H1 (cell line): Measurements from ENCODE around the gene ALG6. TPM values are rescaled to one million over a fixed set of nuclear protein-coding genes. Genes with fewer than 3 reads are reported as not detected.

Experiments used
- CBX8 ChIP-seq: fragments of 300-800, 300-1000 bp; sonication (generic); IDR thresholded peaks from 2 replicates; pipeline ENCODE4 v1.7.1; 2016; ENCODE audit warnings: low read depth, low read length, borderline replicate concordance
- CHD7 ChIP-seq: fragments of 300-600 bp; sonication (generic); IDR thresholded peaks from 2 replicates; pipeline ENCODE4 v1.7.1; 2012; ENCODE audit warnings: low read length, moderate library complexity, mild to moderate bottlenecking, inconsistent platforms; ENCODE audit not compliant: insufficient replicate concordance
- EP300 ChIP-seq, 2 experiments: IDR thresholded peaks; 1 replicate in 1 of 2; 2 replicates in 1 of 2; pipeline ENCODE4 v1.6.1; 2011 to 2012; ENCODE audit warnings: low read depth in 2 of 2, low read length in 2 of 2, mild to moderate bottlenecking in 2 of 2, borderline replicate concordance in 1 of 2, inconsistent platforms in 1 of 2, moderate library complexity in 1 of 2
- FOSL1 ChIP-seq: IDR thresholded peaks from 2 replicates; pipeline ENCODE4 v1.6.1; 2011; ENCODE audit warnings: mild to moderate bottlenecking, low read depth, low read length, moderate library complexity; ENCODE audit not compliant: insufficient read depth
- KDM4A ChIP-seq: IDR thresholded peaks from one replicate; pipeline ENCODE4 v1.7.1; 2012; ENCODE audit warnings: low read depth, mild to moderate bottlenecking, moderate library complexity, low read length, inconsistent platforms; ENCODE audit not compliant: severe bottlenecking
- NANOG ChIP-seq: IDR thresholded peaks from 2 replicates; pipeline ENCODE4 v1.6.1; 2011; ENCODE audit warnings: low read length, low read depth, mild to moderate bottlenecking, inconsistent platforms; ENCODE audit not compliant: insufficient read depth, poor library complexity, severe bottlenecking
- POLR2A ChIP-seq, 2 experiments: IDR thresholded peaks; 1 replicate in 1 of 2; 2 replicates in 1 of 2; pipeline ENCODE4 v1.6.1; 2011; ENCODE audit warnings: low read depth in 2 of 2, low read length in 2 of 2, mild to moderate bottlenecking in 2 of 2; ENCODE audit errors: control extremely low read depth in 1 of 2
- POLR2AphosphoS5 ChIP-seq: IDR thresholded peaks from 2 replicates; pipeline ENCODE4 v1.6.1; 2011; ENCODE audit warnings: low read depth, low read length
- RFX5 ChIP-seq: IDR thresholded peaks from 2 replicates; pipeline ENCODE4 v1.6.1; 2011; ENCODE audit warnings: low read depth, low read length, improper control_type of control experiment, borderline replicate concordance
- SAP30 ChIP-seq: fragments of 300-600 bp; sonication (generic); IDR thresholded peaks from 2 replicates; pipeline ENCODE4 v1.7.1; 2012; ENCODE audit warnings: low read length, moderate library complexity, mild to moderate bottlenecking, inconsistent platforms; ENCODE audit not compliant: insufficient read depth, insufficient replicate concordance
- SP1 ChIP-seq: IDR thresholded peaks from 2 replicates; pipeline ENCODE4 v1.6.1; 2011; ENCODE audit warnings: low read depth, low read length
- polyA plus RNA-seq, 7 experiments: library from polyadenylated mRNA; depleted of rRNA in 3 of 7; stranded (reverse) in 5 of 7; unstranded in 2 of 7; fragments of >200 nt in 5 of 7; fragments of 200-250 nt in 2 of 7; gene quantifications; 1 replicate in 5 of 7; 2 replicates in 1 of 7; 4 replicates in 1 of 7; pipeline versions ENCODE4 v1.2.1 to v1.2.3, GENCODE V29; 2011 to 2013; ENCODE audit warnings: missing spikeins in 2 of 7, mixed read lengths in 2 of 7
- total RNA-seq: library from RNA; stranded (reverse); fragmentation: NEBNext Ultra II Directional; extraction: Animal tissue kit (Norgen Biotek cat#: 25700); gene quantifications from 2 replicates; pipeline ENCODE4 v1.2.1, GENCODE V29; 2021

Gene ALG6
- total and polyA plus RNA-seq, 2 of the 8 experiments (the other 6 are each of a cell fraction or from before 2014, with no cell fraction given), result 17.8 to 26.8 TPM

GRCh38 chr1:63480057-63480456 lies 112.6 kb downstream of the ALG6 start (continued):
- TF ChIP-seq CHD7, result no peak
- no peak for TF ChIP-seq CBX8
- no peak for TF ChIP-seq KDM4A
- TF ChIP-seq POLR2AphosphoS5, result no peak
- TF ChIP-seq EP300 (IDR thresholded peaks at IDR 0.05; ENCODE audit: borderline replicate concordance in 1 of 2, low read depth in 2 of 2, low read length in 2 of 2), result no peak
- no peak for TF ChIP-seq SP1
- TF ChIP-seq NANOG, result no peak
- TF ChIP-seq RFX5, result no peak
- no peak for TF ChIP-seq POLR2A (IDR thresholded peaks at IDR 0.05; ENCODE audit: control extremely low read depth in 1 of 2, low read depth in 2 of 2, low read length in 2 of 2)
- TF ChIP-seq FOSL1, result no peak
- no peak for TF ChIP-seq SAP30
